OCI-LY1 (cell line): ENCODE data around the gene DNMT1.
"Not testable (repeated sequence)": the region's sequence is repeated elsewhere in the genome, so short reads cannot be mapped to it uniquely, and the experiment has no call there.

Experiments used
- CTCF ChIP-seq: fragments of 200-600 bp; sonication (generic), shearing (Covaris generic); IDR thresholded peaks from 2 replicates; pipeline ENCODE4 v1.5.1; 2017; ENCODE audit warnings: mild to moderate bottlenecking, antibody characterized with exemption, low read length, moderate library complexity, mixed read lengths
- EZH2 ChIP-seq: fragments of 200-600 bp; sonication (generic), shearing (Covaris generic); IDR thresholded peaks from 2 replicates; pipeline ENCODE4 v1.8.0; 2017; ENCODE audit warnings: borderline replicate concordance, mixed run types, mild to moderate bottlenecking, antibody characterized with exemption, low read length, moderate library complexity, mixed read lengths

GRCh38 chr19:10180024-10180423 is 14.7 kb downstream of the DNMT1 start:
- not testable (repeated sequence) for TF ChIP-seq CTCF, EZH2
